Activated CD8-positive, alpha-beta memory T cell treated with anti-CD3 and anti-CD28 coated beads, Interleukin-2, amount 10 ng/mL, durations not matched to agents 7 days and 5 days (primary cell): ENCODE measurements around the gene GREB1L. TPM values are rescaled to one million over a fixed set of nuclear protein-coding genes. Genes with fewer than 3 reads are reported as not detected.

Source experiments
- ATAC-seq: fragments of 150-1000 bp; cut with Tn5 transposase; one replicate; pipeline ENCODE4 v1.10.0; 2021; ENCODE audit warnings: moderate library complexity
- CTCF ChIA-PET: fragments of 350-600 bp; sonication (Branson Sonifier 250); formaldehyde crosslinking; loops from one replicate; lab custom pipeline; 2021; ENCODE audit warnings: antibody characterized with exemption; lab: Charles Lee
- DNase-seq: peaks from one replicate; pipeline ENCODE4 v3.0.0-alpha.2; 2020
- H3K27ac Mint-ChIP-seq: one replicate; pipeline ENCODE4 v1.8.0; 2021; ENCODE audit warnings: mild to moderate bottlenecking, mixed read lengths
- H3K27me3 Mint-ChIP-seq: one replicate; pipeline ENCODE4 v1.8.0; 2021; ENCODE audit warnings: mixed read lengths
- H3K36me3 Mint-ChIP-seq: one replicate; pipeline ENCODE4 v1.8.0; 2021; ENCODE audit warnings: mild to moderate bottlenecking, mixed read lengths
- H3K4me1 Mint-ChIP-seq: one replicate; pipeline ENCODE4 v1.8.0; 2021; ENCODE audit warnings: mixed read lengths
- H3K4me3 Mint-ChIP-seq: one replicate; pipeline ENCODE4 v1.8.0; 2021; ENCODE audit warnings: mild to moderate bottlenecking, moderate library complexity, mixed read lengths
- H3K9me3 Mint-ChIP-seq: one replicate; pipeline ENCODE4 v1.8.0; 2022; ENCODE audit warnings: low read depth, mixed read lengths
- total RNA-seq, 2 experiments: library from RNA; stranded (reverse); gene quantifications; one replicate each; pipeline ENCODE4 v1.2.3, GENCODE V29; 2021

Gene GREB1L
- total RNA-seq, 2 experiments from 2014 or later, result not detected

DNA sequence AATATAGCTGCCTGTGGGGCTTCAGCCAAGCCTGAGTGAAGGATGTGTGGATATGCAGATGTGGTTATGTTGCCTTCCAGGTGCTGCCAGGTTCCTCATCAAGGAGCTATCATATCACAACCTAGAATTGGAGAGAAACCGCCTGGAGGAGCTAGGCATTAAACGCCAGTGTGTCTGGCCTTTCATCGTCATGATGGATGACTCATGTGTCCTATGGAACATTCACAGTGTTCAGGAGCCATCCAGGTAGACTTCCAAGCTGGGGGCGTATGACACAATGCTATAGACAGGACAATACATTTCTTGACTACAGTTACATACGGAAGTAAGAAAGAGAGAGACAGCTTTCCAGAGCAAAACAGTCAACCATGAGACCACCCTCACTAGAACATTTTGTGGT, 271.7 kb downstream of the GREB1L start:
- DNase-seq (no peak), ATAC-seq (no peak)
- Mint-ChIP-seq H3K27me3 (no peaks in the 10 kb centered on the region), H3K27ac (no peak overlapping the region), H3K4me3 (no peak overlapping the region), H3K9me3 (no peaks in the 10 kb centered on the region), H3K4me1 (no peaks in the 10 kb centered on the region), H3K36me3 (peaks cover 11% of the 10 kb centered on the region)
- CTCF ChIA-PET, result no interaction called here

- no peak for DNase-seq
- Mint-ChIP-seq H3K9me3 (no peaks in the 10 kb centered on the region), H3K27me3 (no peaks in the 10 kb centered on the region), H3K4me3 (no peak overlapping the region), H3K4me1 (no peaks in the 10 kb centered on the region), H3K36me3 (peaks cover 23% of the 10 kb centered on the region), H3K27ac (no peak overlapping the region)
- CTCF ChIA-PET, result no interaction called here
- ATAC-seq, result no peak
These were observed 280.5 kb downstream of the GREB1L start for GRCh38 chr18:21522530-21522929.

GRCh38 chr18:21525916-21526315, 283.9 kb downstream of the GREB1L start:
- no peak for ATAC-seq
- H3K9me3 Mint-ChIP-seq, result no peaks in the 10 kb centered on the region
- CTCF ChIA-PET, result no interaction called here
- no peak overlapping the region for H3K27ac Mint-ChIP-seq
- DNase-seq, result no peak
- H3K4me1 Mint-ChIP-seq, result no peaks in the 10 kb centered on the region
- no peaks in the 10 kb centered on the region for H3K27me3 Mint-ChIP-seq
- H3K4me3 Mint-ChIP-seq, result no peak overlapping the region
- H3K36me3 Mint-ChIP-seq, result peaks cover 21% of the 10 kb centered on the region

DNA sequence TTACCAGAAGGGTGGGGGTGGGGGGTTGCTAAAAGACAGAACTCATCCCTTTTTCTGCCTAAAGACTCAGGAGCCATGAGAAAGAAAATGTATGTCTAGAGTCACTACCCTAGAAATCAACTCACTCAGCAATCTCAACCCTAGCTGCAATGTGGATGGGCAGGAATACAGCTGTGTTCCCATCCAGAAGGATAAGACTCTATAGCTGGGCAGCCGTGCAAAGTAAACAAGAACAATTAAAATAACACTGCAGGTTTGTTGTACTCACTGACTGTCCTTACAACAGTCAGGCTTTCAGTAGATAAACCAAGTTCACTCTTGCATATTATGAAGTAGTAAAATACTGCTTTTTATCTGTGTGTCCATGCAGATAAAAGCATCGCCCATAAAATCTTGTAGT, 284.4 kb downstream of the GREB1L start:
- Mint-ChIP-seq H3K36me3 (peaks cover 19% of the 10 kb centered on the region), H3K27ac (no peak overlapping the region), H3K4me3 (no peak overlapping the region), H3K4me1 (no peaks in the 10 kb centered on the region), H3K9me3 (no peaks in the 10 kb centered on the region), H3K27me3 (no peaks in the 10 kb centered on the region)
- CTCF ChIA-PET, result no interaction called here
- ATAC-seq, result no peak
- no peak for DNase-seq

DNA sequence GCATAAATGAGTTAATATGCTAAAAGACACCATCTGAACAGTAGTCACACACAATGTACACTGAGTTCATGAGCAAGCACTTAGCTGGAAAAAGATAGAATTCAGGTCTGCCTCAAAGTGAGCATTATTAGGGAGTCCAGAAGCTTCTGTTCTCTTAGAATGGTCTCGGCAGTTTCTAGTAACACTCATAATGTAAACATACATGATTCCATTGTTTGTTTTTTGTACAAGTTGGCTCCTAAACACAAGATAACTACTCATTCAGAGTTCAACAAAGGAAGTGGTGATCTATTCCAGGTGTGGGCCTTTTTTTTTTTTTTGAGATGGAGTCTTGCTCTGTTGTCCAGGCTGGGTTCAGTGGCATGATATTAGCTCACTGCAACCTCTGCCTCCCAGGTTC, 292.3 kb downstream of the GREB1L start:
- ATAC-seq, result no peak
- Mint-ChIP-seq H3K4me1 (no peaks in the 10 kb centered on the region), H3K36me3 (peaks cover 22% of the 10 kb centered on the region), H3K27me3 (no peaks in the 10 kb centered on the region), H3K27ac (no peak overlapping the region), H3K4me3 (no peak overlapping the region), H3K9me3 (no peaks in the 10 kb centered on the region)
- DNase-seq, result no peak
- CTCF ChIA-PET, result no interaction called here

DNA sequence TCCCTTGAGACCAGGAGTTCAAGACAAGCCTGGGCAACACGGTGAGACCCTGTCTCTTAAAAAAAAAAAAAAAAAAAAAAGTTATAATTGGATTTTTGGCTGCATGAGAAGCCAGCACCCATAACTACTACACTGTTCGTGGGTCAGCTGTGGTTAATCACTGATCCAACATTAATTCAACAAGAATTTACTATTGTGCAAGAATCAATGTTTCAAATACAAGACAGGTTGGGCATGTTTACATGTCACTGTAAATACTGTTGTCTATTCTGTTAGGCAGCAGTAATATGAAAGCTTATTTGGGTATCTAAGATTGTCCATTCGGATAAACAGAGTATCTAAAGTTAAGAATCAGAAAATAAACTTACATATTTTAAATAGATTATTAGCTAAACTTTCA, 296.2 kb downstream of the GREB1L start:
- CTCF ChIA-PET, result no interaction called here
- H3K27ac Mint-ChIP-seq, result no peak overlapping the region
- no peaks in the 10 kb centered on the region for H3K9me3 Mint-ChIP-seq
- no peak overlapping the region for H3K4me3 Mint-ChIP-seq
- H3K36me3 Mint-ChIP-seq, result peaks cover 17% of the 10 kb centered on the region
- H3K4me1 Mint-ChIP-seq, result no peaks in the 10 kb centered on the region
- DNase-seq (no peak), ATAC-seq (no peak)
- no peaks in the 10 kb centered on the region for H3K27me3 Mint-ChIP-seq

GRCh38 chr18:21546423-21546822, 304.4 kb downstream of the GREB1L start:
- CTCF ChIA-PET, result interaction anchor here (1.2 to 1.6 kb wide), 2 partner anchors 39 to 54 kb away, joined by 3 read pairs; partner anchors contain the start of gene ESCO1
- ATAC-seq, result no peak
- no peaks in the 10 kb centered on the region for H3K4me1 Mint-ChIP-seq

DNA sequence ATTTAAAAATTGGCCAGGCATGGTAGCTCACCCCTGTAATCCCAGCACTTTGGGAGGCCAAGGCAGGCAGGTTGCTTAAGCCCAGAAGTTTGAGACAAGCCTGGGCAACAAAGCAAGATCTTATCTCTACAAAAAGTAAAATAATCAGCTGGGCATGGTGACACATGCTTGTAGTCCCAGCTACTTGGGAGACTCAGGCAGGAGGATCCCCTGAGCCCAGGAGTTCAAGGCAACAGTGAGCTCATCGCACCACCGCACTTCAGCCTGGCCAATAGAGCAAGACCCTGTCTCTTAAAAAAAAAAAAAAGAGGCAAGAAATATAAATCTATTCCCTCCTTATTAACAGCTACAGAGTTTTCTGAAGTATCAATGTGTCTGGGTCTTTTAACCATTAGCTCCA, 306.6 kb downstream of the GREB1L start:
- CTCF ChIA-PET, result interaction anchor here (0.8 kb wide), 1 partner anchor 9 kb away, joined by 3 read pairs; no protein-coding TSS in a partner anchor
- no peaks in the 10 kb centered on the region for H3K4me1 Mint-ChIP-seq
- no peaks in the 10 kb centered on the region for H3K27me3 Mint-ChIP-seq
- H3K4me3 Mint-ChIP-seq, result no peak overlapping the region
- H3K27ac Mint-ChIP-seq, result no peak overlapping the region
- DNase-seq, result no peak
- peaks cover 37% of the 10 kb centered on the region for H3K36me3 Mint-ChIP-seq
- no peak for ATAC-seq
- no peaks in the 10 kb centered on the region for H3K9me3 Mint-ChIP-seq

More at GRCh38 chr18:21546423-21546822, 304.4 kb downstream of the GREB1L start:
- Mint-ChIP-seq H3K4me3 (no peak overlapping the region), H3K36me3 (peaks cover 33% of the 10 kb centered on the region), H3K27ac (no peak overlapping the region), H3K9me3 (no peaks in the 10 kb centered on the region), H3K27me3 (no peaks in the 10 kb centered on the region)
- DNase-seq, result no peak

DNA sequence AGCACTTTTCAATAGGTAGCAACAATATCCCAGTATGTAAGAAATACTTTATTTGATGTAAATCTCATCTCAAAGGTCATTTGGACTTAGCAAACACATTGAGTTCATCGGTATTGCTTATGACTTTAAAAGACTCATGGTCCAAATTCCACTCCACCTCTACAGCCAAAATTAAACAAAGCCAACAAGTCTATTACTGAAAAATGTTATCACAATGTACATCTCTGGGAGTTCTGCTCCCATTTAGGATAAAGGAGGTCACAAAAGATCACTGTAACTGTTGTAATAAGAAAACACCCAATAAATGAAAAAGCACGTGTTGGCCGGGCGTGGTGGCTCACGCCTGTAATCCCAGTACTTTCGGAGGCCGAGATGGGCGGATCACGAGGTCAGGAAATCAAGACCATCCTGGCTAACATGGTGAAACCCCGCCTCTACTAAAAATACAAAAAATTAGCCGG, 308.5 kb downstream of the GREB1L start:
- no peak overlapping the region for H3K4me3 Mint-ChIP-seq
- H3K36me3 Mint-ChIP-seq, result peaks cover 41% of the 10 kb centered on the region
- no peak for DNase-seq
- H3K27me3 Mint-ChIP-seq, result no peaks in the 10 kb centered on the region
- CTCF ChIA-PET, result no interaction called here
- no peak for ATAC-seq
- no peaks in the 10 kb centered on the region for H3K4me1 Mint-ChIP-seq
- no peak overlapping the region for H3K27ac Mint-ChIP-seq
- H3K9me3 Mint-ChIP-seq, result no peaks in the 10 kb centered on the region

DNA sequence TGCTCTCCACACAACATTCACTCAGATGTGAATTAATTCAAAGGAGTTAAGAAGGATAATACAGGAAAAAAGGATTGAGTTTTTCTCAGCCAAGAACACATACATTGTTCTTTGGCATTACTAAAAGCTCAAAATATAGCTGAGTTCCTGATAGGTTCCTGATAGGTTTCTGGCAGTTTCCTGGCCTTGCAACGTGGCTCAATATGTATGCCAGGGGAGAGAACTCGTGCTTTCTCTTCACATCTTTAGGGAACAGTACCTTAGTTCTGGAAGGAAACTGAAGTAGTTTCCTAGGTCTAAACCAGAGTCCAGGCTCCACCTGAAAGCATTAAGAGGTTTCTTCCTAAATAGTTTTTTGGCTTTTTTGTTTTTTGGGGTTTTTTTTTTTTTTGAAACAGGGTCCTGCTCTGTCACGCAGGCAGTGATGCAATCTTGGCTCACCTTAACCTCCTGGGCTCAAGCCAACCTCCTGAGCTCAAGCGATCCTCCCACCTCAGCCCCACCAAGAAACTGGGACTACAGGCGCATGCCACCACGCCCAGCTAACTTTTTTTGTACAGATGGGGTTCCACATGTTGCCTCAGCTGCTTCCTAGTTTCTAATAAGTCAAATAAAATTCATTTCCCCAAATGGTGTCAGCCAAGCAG, 315.7 kb downstream of the GREB1L start:
- Mint-ChIP-seq H3K9me3 (no peaks in the 10 kb centered on the region), H3K4me3 (no peak overlapping the region), H3K27ac (no peak overlapping the region), H3K27me3 (no peaks in the 10 kb centered on the region), H3K36me3 (peaks cover 33% of the 10 kb centered on the region), H3K4me1 (no peaks in the 10 kb centered on the region)
- CTCF ChIA-PET, result interaction anchor here (0.8 kb wide), 1 partner anchor 9 kb away, joined by 3 read pairs; no protein-coding TSS in a partner anchor
- ATAC-seq (no peak), DNase-seq (no peak)

- H3K36me3 Mint-ChIP-seq, result peaks cover 34% of the 10 kb centered on the region
These were observed 317.2 kb downstream of the GREB1L start for GRCh38 chr18:21559195-21559594.

GRCh38 chr18:21571772-21572171, 329.7 kb downstream of the GREB1L start:
- no peak overlapping the region for H3K27ac Mint-ChIP-seq
- no peaks in the 10 kb centered on the region for H3K27me3 Mint-ChIP-seq
- peaks cover 47% of the 10 kb centered on the region for H3K36me3 Mint-ChIP-seq
- ATAC-seq, result no peak
- H3K4me3 Mint-ChIP-seq, result no peak overlapping the region
- H3K4me1 Mint-ChIP-seq, result no peaks in the 10 kb centered on the region
- no peaks in the 10 kb centered on the region for H3K9me3 Mint-ChIP-seq
- DNase-seq, result no peak
- CTCF ChIA-PET, result no interaction called here

More at GRCh38 chr18:21559195-21559594, 317.2 kb downstream of the GREB1L start:
- Mint-ChIP-seq H3K27ac (no peak overlapping the region), H3K27me3 (no peaks in the 10 kb centered on the region), H3K9me3 (no peaks in the 10 kb centered on the region), H3K4me3 (no peak overlapping the region), H3K4me1 (peaks cover 1% of the 10 kb centered on the region)
- ATAC-seq (no peak), DNase-seq (no peak)
- CTCF ChIA-PET, result interaction anchor here (2.1 kb wide), 1 partner anchor 42 kb away, joined by 6 read pairs; the partner anchor contains the start of gene ESCO1
